SH-SY5Y (cell line): ENCODE data around the gene YBX1.

Experiments
- GATA2 ChIP-seq: IDR thresholded peaks from 2 replicates; pipeline ENCODE4 v1.6.1; 2011; ENCODE audit warnings: mild to moderate bottlenecking, low read depth, low read length
- GATA3 ChIP-seq: IDR thresholded peaks from 2 replicates; pipeline ENCODE4 v1.6.1; 2011; ENCODE audit warnings: low read depth, mild to moderate bottlenecking, low read length, moderate library complexity

DNA sequence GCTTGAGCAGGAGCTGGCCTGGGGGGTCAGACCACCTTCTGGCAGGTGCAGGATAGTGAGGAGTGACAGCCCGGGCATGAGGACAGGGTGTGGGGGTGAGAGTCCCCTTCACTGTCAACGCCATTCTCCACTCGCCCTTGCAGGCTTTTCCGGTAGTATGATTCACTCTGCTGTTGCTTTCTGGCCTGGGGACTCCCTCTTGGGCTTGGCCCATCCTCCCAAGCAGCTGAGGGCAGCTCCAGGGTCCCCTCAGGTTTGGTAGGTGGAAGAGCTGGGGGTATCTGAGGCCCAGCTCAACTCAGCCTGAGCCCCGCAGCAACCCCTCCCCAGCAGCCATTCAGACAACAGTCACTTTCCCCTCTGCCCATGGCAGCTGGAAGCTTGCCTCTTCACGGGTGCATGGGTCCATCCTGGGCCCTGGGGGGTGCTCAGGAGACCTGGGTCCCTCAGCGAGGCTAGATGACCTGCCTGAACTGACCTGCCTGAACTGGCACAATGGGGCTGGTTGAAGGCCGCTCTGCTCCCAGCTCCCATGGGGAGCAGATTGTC lies 56.5 kb downstream of the YBX1 start:
- no peak for TF ChIP-seq GATA2
- no peak for TF ChIP-seq GATA3
